ENCODE data around the gene XG. TPM values are rescaled to one million over a fixed set of nuclear protein-coding genes. Genes with fewer than 3 reads are reported as not detected.
"Not testable (repeated sequence)": the region's sequence is repeated elsewhere in the genome, so short reads cannot be mapped to it uniquely, and the experiment has no call there.

Gene XG
- total RNA-seq, result not detected

GRCh38 chrX:2751874-2752300 lies at the start of gene XG:
Gene XG, plus strand, starts transcription at chrX:2752040. Its CDS starts 235 bp downstream, at chrX:2752275.
- CTCF ChIA-PET; H3K27ac Mint-ChIP-seq; H3K9me3 Mint-ChIP-seq (ENCODE audit: low read depth); H3K4me3 Mint-ChIP-seq; intact Hi-C loops (cut with DNase I, micrococcal nuclease); H3K27me3 Mint-ChIP-seq; POLR2A ChIA-PET; DNase-seq; ATAC-seq; H3K36me3 Mint-ChIP-seq (ENCODE audit: low read depth); H3K4me1 Mint-ChIP-seq: not testable (repeated sequence)

GRCh38 chrX:2703991-2704369 lies 47.9 kb upstream of the XG start:
- H3K27me3 Mint-ChIP-seq, result no peaks in the 10 kb centered on the region
- H3K27ac Mint-ChIP-seq, result peak overlapping the region; percentile 94
- ChIA-PET POLR2A (no interaction called here), CTCF (no interaction called here)
- peaks cover 94% of the 10 kb centered on the region for H3K4me1 Mint-ChIP-seq
- DNase-seq (no peak), ATAC-seq (no peak)
- peaks cover 63% of the 10 kb centered on the region for H3K36me3 Mint-ChIP-seq (ENCODE audit: low read depth)
- intact Hi-C loops (cut with DNase I, micrococcal nuclease), result no loop called here
- peak overlapping the region; percentile 44 for H3K4me3 Mint-ChIP-seq
- peaks cover 6% of the 10 kb centered on the region for H3K9me3 Mint-ChIP-seq (ENCODE audit: low read depth)

GRCh38 chrX:2705046-2705832 lies 46.6 kb upstream of the XG start:
- H3K9me3 Mint-ChIP-seq (ENCODE audit: low read depth), result peaks cover 4% of the 10 kb centered on the region
- CTCF ChIA-PET, result no interaction called here
- POLR2A ChIA-PET, result no interaction called here
- H3K4me3 Mint-ChIP-seq, result peak overlapping the region; percentile 40
- no peak for DNase-seq
- H3K4me1 Mint-ChIP-seq, result peaks cover 96% of the 10 kb centered on the region
- ATAC-seq, result no peak
- H3K36me3 Mint-ChIP-seq (ENCODE audit: low read depth), result peaks cover 53% of the 10 kb centered on the region
- H3K27ac Mint-ChIP-seq, result peak overlapping the region; percentile 69
- intact Hi-C loops (cut with DNase I, micrococcal nuclease), result loop anchor here in 1 of 2 experiments (5.0 kb wide), 1 partner anchor 262 kb away; no protein-coding TSS in a partner anchor
- H3K27me3 Mint-ChIP-seq, result no peaks in the 10 kb centered on the region

- peak overlapping the region; percentile 97 for H3K27ac Mint-ChIP-seq
- H3K4me3 Mint-ChIP-seq, result peak overlapping the region; percentile 22
- DNase-seq (peak; percentile 86), ATAC-seq (peak; percentile 61)
- H3K27me3 Mint-ChIP-seq, result no peaks in the 10 kb centered on the region
- intact Hi-C loops (cut with DNase I, micrococcal nuclease), result loop anchor here (2.0 to 5.0 kb wide), 2 partner anchors 77 to 260 kb away; no protein-coding TSS in a partner anchor
- peaks cover 90% of the 10 kb centered on the region for H3K4me1 Mint-ChIP-seq
- peaks cover 43% of the 10 kb centered on the region for H3K36me3 Mint-ChIP-seq (ENCODE audit: low read depth)
- no peaks in the 10 kb centered on the region for H3K9me3 Mint-ChIP-seq (ENCODE audit: low read depth)
- ChIA-PET CTCF (no interaction called here), POLR2A (no interaction called here)
Observed at GRCh38 chrX:2707334-2707760, 44.5 kb upstream of the XG start.

- ATAC-seq (peak; percentile 12), DNase-seq (peak; percentile 52)
- Mint-ChIP-seq H3K27me3 (no peaks in the 10 kb centered on the region), H3K4me3 (no peak overlapping the region), H3K36me3 (ENCODE audit: low read depth) (peaks cover 39% of the 10 kb centered on the region), H3K9me3 (ENCODE audit: low read depth) (no peaks in the 10 kb centered on the region), H3K4me1 (peaks cover 84% of the 10 kb centered on the region), H3K27ac (peak overlapping the region; percentile 97)
- CTCF ChIA-PET, result no interaction called here
- intact Hi-C loops (cut with DNase I, micrococcal nuclease), result loop anchor here in 1 of 2 experiments (5.0 kb wide), 1 partner anchor 259 kb away; no protein-coding TSS in a partner anchor
- POLR2A ChIA-PET, result no interaction called here
Observed at GRCh38 chrX:2708021-2708420, 43.8 kb upstream of the XG start.

GRCh38 chrX:2708592-2709188 lies 43.1 kb upstream of the XG start:
- CTCF ChIA-PET, result no interaction called here
- H3K4me1 Mint-ChIP-seq, result peaks cover 77% of the 10 kb centered on the region
- no peak for ATAC-seq
- H3K9me3 Mint-ChIP-seq (ENCODE audit: low read depth), result no peaks in the 10 kb centered on the region
- H3K27me3 Mint-ChIP-seq, result no peaks in the 10 kb centered on the region
- peak overlapping the region; percentile 97 for H3K27ac Mint-ChIP-seq
- H3K36me3 Mint-ChIP-seq (ENCODE audit: low read depth), result peaks cover 35% of the 10 kb centered on the region
- no peak for DNase-seq
- intact Hi-C loops (cut with DNase I, micrococcal nuclease), result loop anchor here in 1 of 2 experiments (5.0 kb wide), 1 partner anchor 259 kb away; no protein-coding TSS in a partner anchor
- no peak overlapping the region for H3K4me3 Mint-ChIP-seq
- POLR2A ChIA-PET, result no interaction called here

- H3K27me3 Mint-ChIP-seq, result no peaks in the 10 kb centered on the region
- CTCF ChIA-PET, result no interaction called here
- no peaks in the 10 kb centered on the region for H3K9me3 Mint-ChIP-seq (ENCODE audit: low read depth)
- intact Hi-C loops (cut with DNase I, micrococcal nuclease), result loop anchor here in 1 of 2 experiments (5.0 kb wide), 1 partner anchor 258 kb away; no protein-coding TSS in a partner anchor
- peaks cover 42% of the 10 kb centered on the region for H3K36me3 Mint-ChIP-seq (ENCODE audit: low read depth)
- POLR2A ChIA-PET, result no interaction called here
- H3K27ac Mint-ChIP-seq, result peak overlapping the region; percentile 97
- ATAC-seq (no peak), DNase-seq (no peak)
- peak overlapping the region; percentile 47 for H3K4me3 Mint-ChIP-seq
- H3K4me1 Mint-ChIP-seq, result peaks cover 72% of the 10 kb centered on the region
Observed at GRCh38 chrX:2709556-2709955, 42.3 kb upstream of the XG start.

GRCh38 chrX:2710041-2710840 lies 41.6 kb upstream of the XG start:
- H3K4me3 Mint-ChIP-seq, result peak overlapping the region; percentile 47
- POLR2A ChIA-PET, result no interaction called here
- intact Hi-C loops (cut with DNase I, micrococcal nuclease), result loop anchor here (1.0 to 5.0 kb wide), 7 partner anchors 13 to 1175 kb away; partner anchors contain the start of gene CD99 (in 1 of the 2)
- H3K27ac Mint-ChIP-seq, result peak overlapping the region; percentile 97
- peaks cover 72% of the 10 kb centered on the region for H3K4me1 Mint-ChIP-seq
- DNase-seq, result peak; percentile 73
- H3K36me3 Mint-ChIP-seq (ENCODE audit: low read depth), result peaks cover 42% of the 10 kb centered on the region
- CTCF ChIA-PET, result no interaction called here
- no peaks in the 10 kb centered on the region for H3K27me3 Mint-ChIP-seq
- no peaks in the 10 kb centered on the region for H3K9me3 Mint-ChIP-seq (ENCODE audit: low read depth)
- ATAC-seq, result peak; percentile 61

- Mint-ChIP-seq H3K9me3 (ENCODE audit: low read depth) (no peaks in the 10 kb centered on the region), H3K27ac (peak overlapping the region; percentile 66), H3K4me3 (no peak overlapping the region), H3K27me3 (no peaks in the 10 kb centered on the region), H3K36me3 (ENCODE audit: low read depth) (peaks cover 46% of the 10 kb centered on the region), H3K4me1 (peaks cover 73% of the 10 kb centered on the region)
- intact Hi-C loops (cut with DNase I, micrococcal nuclease), result loop anchor here (5.0 kb wide), 2 partner anchors 79 to 256 kb away; no protein-coding TSS in a partner anchor
- ATAC-seq, result no peak
- DNase-seq, result no peak
- ChIA-PET CTCF (no interaction called here), POLR2A (no interaction called here)
Observed at GRCh38 chrX:2711441-2711840, 40.4 kb upstream of the XG start.

GRCh38 chrX:2712428-2712827 lies 39.4 kb upstream of the XG start:
- ChIA-PET CTCF (no interaction called here), POLR2A (no interaction called here)
- H3K27ac Mint-ChIP-seq, result no peak overlapping the region
- ATAC-seq, result no peak
- H3K4me1 Mint-ChIP-seq, result peaks cover 74% of the 10 kb centered on the region
- no peak for DNase-seq
- peaks cover 55% of the 10 kb centered on the region for H3K36me3 Mint-ChIP-seq (ENCODE audit: low read depth)
- intact Hi-C loops (cut with DNase I, micrococcal nuclease), result loop anchor here (5.0 kb wide), 2 partner anchors 80 to 255 kb away; no protein-coding TSS in a partner anchor
- no peak overlapping the region for H3K4me3 Mint-ChIP-seq
- no peaks in the 10 kb centered on the region for H3K9me3 Mint-ChIP-seq (ENCODE audit: low read depth)
- no peaks in the 10 kb centered on the region for H3K27me3 Mint-ChIP-seq

Measured in activated CD4-positive, alpha-beta T cell treated with anti-CD3 and anti-CD28 coated beads for 36 hours (primary cell).